Large intestine (tissue), 3 donors: ENCODE results near the gene DEGS2. TPM values are rescaled to one million over a fixed set of nuclear protein-coding genes. Genes with fewer than 3 reads are reported as not detected.

Experiments
- DNase-seq, 2 donors: peaks; one replicate each; pipeline versions ENCODE4 v3.0.0 to v3.0.0-alpha.2; 2013
- H3K27ac ChIP-seq: one replicate; pipeline ENCODE4 v1.5.1; 2013; ENCODE audit warnings: low read length
- H3K27me3 ChIP-seq: 2 replicates; pipeline ENCODE4 v1.6.1; 2013; ENCODE audit warnings: low read length; ENCODE audit not compliant: control insufficient read depth, insufficient read depth
- H3K36me3 ChIP-seq: 2 replicates; pipeline ENCODE4 v1.6.1; 2013; ENCODE audit warnings: low read length; ENCODE audit not compliant: control insufficient read depth, insufficient read depth
- H3K4me1 ChIP-seq: one replicate; pipeline ENCODE4 v1.6.1; 2013; ENCODE audit warnings: low read length; ENCODE audit not compliant: control insufficient read depth, insufficient read depth
- H3K4me3 ChIP-seq: one replicate; pipeline ENCODE4 v1.5.1; 2013; ENCODE audit warnings: low read length
- H3K9me3 ChIP-seq: one replicate; pipeline ENCODE4 v1.6.1; 2013; ENCODE audit warnings: mild to moderate bottlenecking, low read depth, low read length, moderate library complexity; ENCODE audit not compliant: control insufficient read depth
- WGBS: methylation state at CpG from one replicate; pipeline ENCODE4 v1.1.5; 2013; ENCODE audit warnings: low lambda C conversion rate; ENCODE audit not compliant: insufficient coverage; 5-methylcytosine and 5-hydroxymethylcytosine counted together
- polyA plus RNA-seq: library from polyadenylated mRNA; unstranded; fragments of 120-200 nt; gene quantifications from one replicate; pipeline ENCODE4 v1.2.1, GENCODE V29; 2013

The DEGS2 gene
- polyA plus RNA-seq, 1 donor: 21.6 TPM

- Histone ChIP-seq H3K27ac (no peak overlapping the region), H3K27me3 (no peaks in the 10 kb centered on the region), H3K9me3 (peaks cover 12% of the 10 kb centered on the region), H3K36me3 (peaks cover 12% of the 10 kb centered on the region), H3K4me1 (peaks cover 55% of the 10 kb centered on the region), H3K4me3 (no peak overlapping the region)
- WGBS: no CpG with 5 or more reads among the region's 58 CpGs
- no peak for DNase-seq
These were observed 10.4 kb downstream of the DEGS2 start for GRCh38 chr14:100148837-100149731.

GRCh38 chr14:100147691-100148464 lies 11.6 kb downstream of the DEGS2 start:
- DNase-seq: no peak
- H3K4me3 ChIP-seq: no peak overlapping the region
- WGBS: no CpG with 5 or more reads among the region's 28 CpGs
- peaks cover 67% of the 10 kb centered on the region for H3K4me1 ChIP-seq
- peaks cover 16% of the 10 kb centered on the region for H3K9me3 ChIP-seq
- no peaks in the 10 kb centered on the region for H3K27me3 ChIP-seq
- H3K36me3 ChIP-seq: peaks cover 24% of the 10 kb centered on the region
- H3K27ac ChIP-seq: no peak overlapping the region

- DNase-seq: no peak
These were observed 12.2 kb downstream of the DEGS2 start for GRCh38 chr14:100147181-100147631.

GRCh38 chr14:100146531-100147091 lies 12.8 kb downstream of the DEGS2 start:
- Histone ChIP-seq H3K4me3 (no peak overlapping the region), H3K27ac (peak overlapping the region; percentile 93), H3K36me3 (peaks cover 28% of the 10 kb centered on the region), H3K9me3 (peaks cover 16% of the 10 kb centered on the region), H3K27me3 (no peaks in the 10 kb centered on the region), H3K4me1 (peaks cover 80% of the 10 kb centered on the region)
- DNase-seq: peak; percentile 72 to 81
- no CpG with 5 or more reads among the region's 29 CpGs for WGBS

More at GRCh38 chr14:100147181-100147631, 12.2 kb downstream of the DEGS2 start:
- H3K4me3 ChIP-seq: no peak overlapping the region
- H3K4me1 ChIP-seq: peaks cover 74% of the 10 kb centered on the region
- peak overlapping the region; percentile 93 for H3K27ac ChIP-seq
- peaks cover 24% of the 10 kb centered on the region for H3K36me3 ChIP-seq
- H3K27me3 ChIP-seq: no peaks in the 10 kb centered on the region
- H3K9me3 ChIP-seq: peaks cover 16% of the 10 kb centered on the region
- no CpG with 5 or more reads among the region's 20 CpGs for WGBS

- no peak overlapping the region for H3K4me3 ChIP-seq
- peaks cover 16% of the 10 kb centered on the region for H3K9me3 ChIP-seq
- H3K36me3 ChIP-seq: peaks cover 31% of the 10 kb centered on the region
- H3K27ac ChIP-seq: peak overlapping the region; percentile 93
- WGBS: no CpG with 5 or more reads among the region's 27 CpGs
- no peaks in the 10 kb centered on the region for H3K27me3 ChIP-seq
- DNase-seq: peak in 1 of 2 donors; percentile 22
- H3K4me1 ChIP-seq: peaks cover 85% of the 10 kb centered on the region
These were observed 13.6 kb downstream of the DEGS2 start for GRCh38 chr14:100145682-100146464.

- H3K36me3 ChIP-seq: peaks cover 31% of the 10 kb centered on the region
- WGBS: no CpG with 5 or more reads among the region's 18 CpGs
- peaks cover 87% of the 10 kb centered on the region for H3K4me1 ChIP-seq
- peak overlapping the region; percentile 93 for H3K27ac ChIP-seq
- H3K27me3 ChIP-seq: no peaks in the 10 kb centered on the region
- H3K4me3 ChIP-seq: no peak overlapping the region
- H3K9me3 ChIP-seq: peaks cover 16% of the 10 kb centered on the region
- peak; percentile 90 to 95 for DNase-seq
These were observed 14.3 kb downstream of the DEGS2 start for GRCh38 chr14:100144996-100145646.

- WGBS: no CpG with 5 or more reads among the region's 4 CpGs
- Histone ChIP-seq H3K4me1 (peaks cover 87% of the 10 kb centered on the region), H3K36me3 (peaks cover 31% of the 10 kb centered on the region), H3K4me3 (no peak overlapping the region), H3K27me3 (no peaks in the 10 kb centered on the region), H3K27ac (peak overlapping the region; percentile 93), H3K9me3 (peaks cover 16% of the 10 kb centered on the region)
- no peak for DNase-seq
These were observed 14.8 kb downstream of the DEGS2 start for GRCh38 chr14:100144645-100144995.

GRCh38 chr14:100143934-100144333 lies 15.5 kb downstream of the DEGS2 start:
- H3K4me1 ChIP-seq: peaks cover 86% of the 10 kb centered on the region

GRCh38 chr14:100143523-100143922 lies 15.9 kb downstream of the DEGS2 start:
- no peak overlapping the region for H3K4me3 ChIP-seq
- H3K27ac ChIP-seq: peak overlapping the region; percentile 82
- H3K36me3 ChIP-seq: peaks cover 34% of the 10 kb centered on the region
- H3K9me3 ChIP-seq: peaks cover 10% of the 10 kb centered on the region
- no CpG with 5 or more reads among the region's 18 CpGs for WGBS
- no peak for DNase-seq
- H3K4me1 ChIP-seq: peaks cover 86% of the 10 kb centered on the region
- no peaks in the 10 kb centered on the region for H3K27me3 ChIP-seq

More at GRCh38 chr14:100143934-100144333, 15.5 kb downstream of the DEGS2 start:
- Histone ChIP-seq H3K9me3 (peaks cover 10% of the 10 kb centered on the region), H3K27me3 (no peaks in the 10 kb centered on the region), H3K36me3 (peaks cover 34% of the 10 kb centered on the region), H3K27ac (peak overlapping the region; percentile 93), H3K4me3 (no peak overlapping the region)
- WGBS: no CpG with 5 or more reads among the region's 23 CpGs
- DNase-seq: no peak
